HG03196 (cell line): ENCODE measurements around the gene FOXQ1.
"Not testable (repeated sequence)": the region's sequence is repeated elsewhere in the genome, so short reads cannot be mapped to it uniquely, and the experiment has no call there.

Experiments used
- ATAC-seq: cut with Tn5 transposase; IDR thresholded peaks from one replicate; pipeline ENCODE4 v1.9.1; 2021; ENCODE audit not compliant: unreplicated experiment

FOXQ1 gene

DNA sequence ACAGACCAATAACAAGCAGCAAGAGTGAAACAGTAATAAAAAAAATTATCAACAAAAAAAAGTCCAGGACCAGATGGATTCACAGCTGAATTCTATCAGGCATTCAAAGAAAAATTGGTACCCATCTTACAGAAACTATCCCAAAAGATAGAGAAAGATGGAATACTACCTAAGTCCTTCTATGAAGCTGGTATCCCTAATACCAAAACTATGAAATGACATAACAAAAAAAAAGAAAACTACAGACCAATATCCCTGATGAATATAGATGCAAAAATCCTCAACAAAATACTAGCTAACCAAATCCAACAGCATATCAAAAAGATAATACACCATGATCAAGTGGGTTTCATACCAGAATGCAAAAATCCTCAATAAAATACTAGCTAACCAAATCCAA, 43.2 kb downstream of the FOXQ1 start:
- ATAC-seq = not testable (repeated sequence)

DNA sequence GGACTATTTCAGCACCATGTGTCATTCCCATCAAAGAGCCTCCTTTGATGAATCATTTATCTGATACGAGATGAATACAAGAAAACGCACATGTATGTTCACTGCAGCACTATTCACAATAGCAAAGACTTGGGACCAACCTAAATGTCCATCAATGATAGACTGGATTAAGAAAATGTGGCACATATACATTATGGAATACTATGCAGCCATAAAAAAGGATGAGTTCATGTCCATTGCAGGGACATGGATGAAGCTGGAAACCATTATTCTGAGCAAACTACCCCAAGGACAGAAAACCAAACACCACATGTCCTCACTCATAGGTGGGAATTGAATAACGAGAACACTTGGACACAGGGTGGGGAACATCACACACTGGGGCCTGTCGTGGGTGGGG, 49.8 kb downstream of the FOXQ1 start:
- not testable (repeated sequence) for ATAC-seq

DNA sequence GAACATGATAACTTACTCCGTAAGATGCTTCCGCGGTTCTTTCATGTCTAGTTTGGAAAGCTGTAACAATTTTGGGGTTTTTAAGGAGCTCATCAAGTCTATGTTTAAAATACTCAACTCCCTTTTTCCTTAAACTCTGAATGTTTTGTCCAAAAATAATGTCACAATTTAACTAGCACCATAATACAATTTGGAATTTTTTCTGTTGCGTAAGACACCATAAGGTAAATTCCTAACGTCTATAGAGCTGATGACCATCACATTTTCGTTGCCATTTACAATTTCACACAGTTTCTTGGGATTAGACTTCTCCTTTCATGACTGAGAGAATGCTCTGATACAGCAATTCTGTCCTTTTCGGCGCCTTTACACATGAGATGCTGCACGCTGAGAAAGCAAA, 50.7 kb downstream of the FOXQ1 start:
- no peak for ATAC-seq

DNA sequence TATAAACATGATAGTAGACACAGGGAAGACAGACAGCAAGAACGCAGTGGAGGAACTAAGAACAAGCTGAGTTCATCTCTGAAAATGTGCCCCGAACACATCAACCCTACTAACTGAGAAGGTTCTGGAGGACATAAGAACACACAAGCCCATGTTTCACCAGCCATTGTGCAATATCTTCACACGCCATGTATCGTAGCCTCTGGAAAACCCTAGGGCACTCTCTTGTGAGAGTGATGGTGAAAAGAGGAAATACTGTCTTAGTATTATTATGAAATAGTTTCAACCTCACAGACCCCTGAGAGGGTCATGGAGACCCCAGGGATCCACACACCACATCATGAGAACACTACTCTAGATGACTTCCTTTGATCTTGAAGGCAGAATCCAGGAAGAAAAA, 51.4 kb downstream of the FOXQ1 start:
- no peak for ATAC-seq

DNA sequence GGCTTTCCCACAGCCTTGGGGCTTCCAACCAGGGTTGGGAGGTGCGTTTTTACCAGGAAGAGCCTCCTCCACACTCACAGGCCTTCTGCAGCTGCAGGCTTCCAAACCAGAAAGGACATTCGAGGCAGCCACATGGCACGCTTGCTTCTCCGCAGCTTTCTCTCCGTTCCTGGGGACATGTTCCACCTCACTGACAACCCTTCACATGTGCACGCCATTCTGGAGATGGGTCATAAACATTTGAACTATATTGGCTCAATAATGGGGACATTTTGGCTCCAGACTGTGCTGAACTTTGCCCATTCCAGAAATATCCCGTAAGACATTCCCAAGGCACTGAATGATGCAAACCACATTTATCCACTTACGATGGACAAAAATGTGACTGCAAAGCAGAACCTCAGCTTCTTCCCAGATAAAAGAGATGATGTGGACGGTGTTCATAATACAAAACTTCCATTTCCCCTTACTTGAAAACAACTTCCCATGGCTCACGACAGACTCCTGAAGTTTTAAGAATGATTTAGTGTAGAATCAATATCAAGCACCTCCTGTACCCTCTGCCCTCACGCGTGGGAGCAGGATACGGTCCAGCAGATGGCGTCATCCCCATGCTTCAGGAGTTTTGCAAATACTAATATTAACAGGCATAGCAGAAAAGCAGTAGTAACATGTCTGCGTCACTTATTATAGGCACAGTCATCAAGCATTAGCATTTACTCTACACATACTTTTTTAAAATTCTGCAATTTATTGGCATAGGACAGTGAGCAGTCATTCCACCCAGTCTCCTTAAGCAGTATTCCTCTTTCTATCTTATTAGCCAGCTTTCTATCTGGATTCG, 52.1 kb downstream of the FOXQ1 start:
- ATAC-seq = no peak
